HUES48 (cell line): ENCODE results near the gene USP17L11.
"Not testable (repeated sequence)": the region's sequence is repeated elsewhere in the genome, so short reads cannot be mapped to it uniquely, and the experiment has no call there.

Source experiments
- H3K27ac ChIP-seq: one replicate; pipeline ENCODE4 v1.7.0; 2013; ENCODE audit warnings: low read depth, low read length, inconsistent platforms
- H3K27me3 ChIP-seq: 2 replicates; pipeline ENCODE4 v1.6.1; 2013; ENCODE audit warnings: mild to moderate bottlenecking, low read length; ENCODE audit not compliant: control insufficient read depth, insufficient read depth
- H3K36me3 ChIP-seq: 2 replicates; pipeline ENCODE4 v1.6.1; 2013; ENCODE audit warnings: low read length; ENCODE audit not compliant: control insufficient read depth, insufficient read depth
- H3K4me1 ChIP-seq: 2 replicates; pipeline ENCODE4 v1.6.1; 2013; ENCODE audit warnings: mild to moderate bottlenecking, low read length; ENCODE audit not compliant: control insufficient read depth, insufficient read depth
- H3K4me3 ChIP-seq: 2 replicates; pipeline ENCODE4 v1.5.1; 2013; ENCODE audit warnings: mild to moderate bottlenecking, low read depth, low read length
- H3K9ac ChIP-seq: 2 replicates; pipeline ENCODE4 v1.6.1; 2013; ENCODE audit warnings: mild to moderate bottlenecking, low read depth, low read length, moderate library complexity
- H3K9me3 ChIP-seq: 2 replicates; pipeline ENCODE4 v1.6.1; 2013; ENCODE audit warnings: low read length; ENCODE audit not compliant: control insufficient read depth, insufficient read depth

Gene USP17L11

GRCh38 chr4:9215105-9215504, at the start of gene USP17L11:
Gene USP17L11, plus strand, starts transcription at chr4:9215405. Its CDS starts 0 bp downstream, at chr4:9215405.
- H3K4me3 ChIP-seq, H3K9me3 ChIP-seq, H3K4me1 ChIP-seq, H3K36me3 ChIP-seq, H3K9ac ChIP-seq, H3K27me3 ChIP-seq, H3K27ac ChIP-seq: not testable (repeated sequence)

- H3K36me3 ChIP-seq, H3K4me3 ChIP-seq, H3K27ac ChIP-seq, H3K4me1 ChIP-seq, H3K9me3 ChIP-seq, H3K9ac ChIP-seq, H3K27me3 ChIP-seq: not testable (repeated sequence)
Observed at GRCh38 chr4:9165990-9166389, 49.2 kb upstream of the USP17L11 start.

- not testable (repeated sequence) for H3K4me3 ChIP-seq, H3K36me3 ChIP-seq, H3K27me3 ChIP-seq, H3K4me1 ChIP-seq, H3K9me3 ChIP-seq, H3K27ac ChIP-seq, H3K9ac ChIP-seq
Observed at GRCh38 chr4:9169791-9170459, 45.3 kb upstream of the USP17L11 start, which contains the start of gene FAM90A26. Gene FAM90A26, plus strand, starts transcription at chr4:9170409. Its CDS starts 2,764 bp downstream, at chr4:9173173.

- not testable (repeated sequence) for H3K4me1 ChIP-seq, H3K27ac ChIP-seq, H3K9ac ChIP-seq, H3K4me3 ChIP-seq, H3K9me3 ChIP-seq, H3K27me3 ChIP-seq, H3K36me3 ChIP-seq
Observed at GRCh38 chr4:9210357-9210756, 4.8 kb upstream of the USP17L11 start, which contains the start of gene USP17L10. Gene USP17L10, plus strand, starts transcription at chr4:9210657. Its CDS starts 0 bp downstream, at chr4:9210657.

GRCh38 chr4:9214701-9215100, 504 bp upstream of the USP17L11 start:
- H3K9me3 ChIP-seq, H3K9ac ChIP-seq, H3K27me3 ChIP-seq, H3K4me1 ChIP-seq, H3K27ac ChIP-seq, H3K36me3 ChIP-seq, H3K4me3 ChIP-seq: not testable (repeated sequence)

GRCh38 chr4:9219852-9220251, 4.6 kb downstream of the USP17L11 start, which contains the start of gene USP17L12:
Gene USP17L12, plus strand, starts transcription at chr4:9220152. Its CDS starts 0 bp downstream, at chr4:9220152.
- not testable (repeated sequence) for H3K27ac ChIP-seq, H3K4me1 ChIP-seq, H3K9ac ChIP-seq, H3K36me3 ChIP-seq, H3K27me3 ChIP-seq, H3K4me3 ChIP-seq, H3K9me3 ChIP-seq

- not testable (repeated sequence) for H3K4me3 ChIP-seq, H3K27ac ChIP-seq, H3K36me3 ChIP-seq, H3K9ac ChIP-seq, H3K4me1 ChIP-seq, H3K27me3 ChIP-seq, H3K9me3 ChIP-seq
Observed at GRCh38 chr4:9224596-9224995, 9.4 kb downstream of the USP17L11 start, which contains the start of gene USP17L13. Gene USP17L13, plus strand, starts transcription at chr4:9224896. Its CDS starts 0 bp downstream, at chr4:9224896.

GRCh38 chr4:9230249-9230648, 15.0 kb downstream of the USP17L11 start:
- not testable (repeated sequence) for H3K27me3 ChIP-seq, H3K4me3 ChIP-seq, H3K36me3 ChIP-seq, H3K27ac ChIP-seq, H3K9me3 ChIP-seq, H3K9ac ChIP-seq, H3K4me1 ChIP-seq

- H3K27me3 ChIP-seq, H3K36me3 ChIP-seq, H3K4me1 ChIP-seq, H3K27ac ChIP-seq, H3K9me3 ChIP-seq, H3K9ac ChIP-seq, H3K4me3 ChIP-seq: not testable (repeated sequence)
Observed at GRCh38 chr4:9234085-9234484, 18.9 kb downstream of the USP17L11 start, which contains the start of gene USP17L15. Gene USP17L15, plus strand, starts transcription at chr4:9234385. Its CDS starts 0 bp downstream, at chr4:9234385.

- not testable (repeated sequence) for H3K4me1 ChIP-seq, H3K27ac ChIP-seq, H3K4me3 ChIP-seq, H3K9ac ChIP-seq, H3K36me3 ChIP-seq, H3K9me3 ChIP-seq, H3K27me3 ChIP-seq
Observed at GRCh38 chr4:9238461-9238860, 23.3 kb downstream of the USP17L11 start.

- not testable (repeated sequence) for H3K36me3 ChIP-seq, H3K9ac ChIP-seq, H3K9me3 ChIP-seq, H3K4me3 ChIP-seq, H3K27me3 ChIP-seq, H3K4me1 ChIP-seq, H3K27ac ChIP-seq
Observed at GRCh38 chr4:9243579-9243978, 28.4 kb downstream of the USP17L11 start, which contains the start of gene USP17L17. Gene USP17L17, plus strand, starts transcription at chr4:9243879. Its CDS starts 0 bp downstream, at chr4:9243879.
